ENCODE data around the gene NOS1AP. TPM values are rescaled to one million over a fixed set of nuclear protein-coding genes. Genes with fewer than 3 reads are reported as not detected.

Gene NOS1AP
- polyA plus RNA-seq, 1 experiment, result 0.04 TPM

GRCh38 chr1:162383091-162383490 lies 313.6 kb downstream of the NOS1AP start:
- TF ChIP-seq, protein P1, sequence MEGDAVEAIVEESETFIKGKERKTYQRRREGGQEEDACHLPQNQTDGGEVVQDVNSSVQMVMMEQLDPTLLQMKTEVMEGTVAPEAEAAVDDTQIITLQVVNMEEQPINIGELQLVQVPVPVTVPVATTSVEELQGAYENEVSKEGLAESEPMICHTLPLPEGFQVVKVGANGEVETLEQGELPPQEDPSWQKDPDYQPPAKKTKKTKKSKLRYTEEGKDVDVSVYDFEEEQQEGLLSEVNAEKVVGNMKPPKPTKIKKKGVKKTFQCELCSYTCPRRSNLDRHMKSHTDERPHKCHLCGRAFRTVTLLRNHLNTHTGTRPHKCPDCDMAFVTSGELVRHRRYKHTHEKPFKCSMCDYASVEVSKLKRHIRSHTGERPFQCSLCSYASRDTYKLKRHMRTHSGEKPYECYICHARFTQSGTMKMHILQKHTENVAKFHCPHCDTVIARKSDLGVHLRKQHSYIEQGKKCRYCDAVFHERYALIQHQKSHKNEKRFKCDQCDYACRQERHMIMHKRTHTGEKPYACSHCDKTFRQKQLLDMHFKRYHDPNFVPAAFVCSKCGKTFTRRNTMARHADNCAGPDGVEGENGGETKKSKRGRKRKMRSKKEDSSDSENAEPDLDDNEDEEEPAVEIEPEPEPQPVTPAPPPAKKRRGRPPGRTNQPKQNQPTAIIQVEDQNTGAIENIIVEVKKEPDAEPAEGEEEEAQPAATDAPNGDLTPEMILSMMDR (IDR thresholded peaks at IDR 0.05; ENCODE audit: low read depth, low read length), result no peak
- no peak for DNase-seq (ENCODE audit: low read depth, low spot score)
- Histone ChIP-seq H3K4me3 (ENCODE audit: low read depth, low read length) (no peak overlapping the region), H3K27me3 (ENCODE audit: control insufficient read depth, insufficient read depth, low read length) (peaks cover 15% of the 10 kb centered on the region), H3K27ac (ENCODE audit: low read depth, low read length) (no peak overlapping the region), H3K9me3 (ENCODE audit: control insufficient read depth, insufficient read depth, low read length) (no peaks in the 10 kb centered on the region)
- ChIA-PET CTCF (interaction anchor here (2.3 kb wide), 1 partner anchor 9 kb away, joined by 9 read pairs; no protein-coding TSS in a partner anchor), POLR2A (no interaction called here)

GRCh38 chr1:162383516-162383915 lies 314.0 kb downstream of the NOS1AP start:
- Histone ChIP-seq H3K27ac (ENCODE audit: low read depth, low read length) (no peak overlapping the region), H3K27me3 (ENCODE audit: control insufficient read depth, insufficient read depth, low read length) (peaks cover 18% of the 10 kb centered on the region), H3K9me3 (ENCODE audit: control insufficient read depth, insufficient read depth, low read length) (no peaks in the 10 kb centered on the region), H3K4me3 (ENCODE audit: low read depth, low read length) (no peak overlapping the region)
- TF ChIP-seq, protein P1 (IDR thresholded peaks at IDR 0.05; ENCODE audit: low read depth, low read length), result no peak
- CTCF ChIA-PET, result interaction anchor here (2.3 kb wide), 1 partner anchor 8 kb away, joined by 9 read pairs; no protein-coding TSS in a partner anchor
- no peak for DNase-seq (ENCODE audit: low read depth, low spot score)
- POLR2A ChIA-PET, result no interaction called here

DNA sequence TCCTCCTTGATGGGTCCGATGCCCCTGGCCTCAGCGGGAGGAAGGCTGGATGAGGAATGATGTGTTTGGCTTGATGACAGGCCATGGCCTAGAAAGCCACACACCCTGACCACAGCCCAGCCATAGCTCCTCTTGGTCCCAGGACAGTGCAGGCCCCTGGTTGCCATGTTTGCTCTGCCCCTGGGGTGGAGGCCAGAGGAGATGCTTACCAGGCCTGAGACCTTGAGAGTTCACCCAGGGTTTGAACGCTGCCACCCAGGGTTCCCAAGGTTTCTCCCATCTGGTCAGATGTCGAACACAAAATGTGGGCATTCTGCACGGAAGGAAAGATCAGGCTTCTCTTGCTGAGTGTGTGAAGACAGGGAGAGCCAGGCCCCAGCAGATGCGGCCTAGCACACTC lies 314.6 kb downstream of the NOS1AP start:
- DNase-seq (ENCODE audit: low read depth, low spot score), result no peak
- ChIA-PET POLR2A (no interaction called here), CTCF (interaction anchor here (2.3 kb wide), 1 partner anchor 8 kb away, joined by 9 read pairs; no protein-coding TSS in a partner anchor)
- TF ChIP-seq, protein P1 (IDR thresholded peaks at IDR 0.05; ENCODE audit: low read depth, low read length), result no peak
- no peak overlapping the region for H3K4me3 ChIP-seq (ENCODE audit: low read depth, low read length)
- H3K9me3 ChIP-seq (ENCODE audit: control insufficient read depth, insufficient read depth, low read length), result no peaks in the 10 kb centered on the region
- no peak overlapping the region for H3K27ac ChIP-seq (ENCODE audit: low read depth, low read length)
- H3K27me3 ChIP-seq (ENCODE audit: control insufficient read depth, insufficient read depth, low read length), result peaks cover 19% of the 10 kb centered on the region

GRCh38 chr1:162384601-162385279 lies 315.2 kb downstream of the NOS1AP start:
- DNase-seq (ENCODE audit: low read depth, low spot score), result no peak
- CTCF ChIA-PET, result no interaction called here
- POLR2A ChIA-PET, result no interaction called here
- Histone ChIP-seq H3K4me3 (ENCODE audit: low read depth, low read length) (no peak overlapping the region), H3K27ac (ENCODE audit: low read depth, low read length) (no peak overlapping the region), H3K27me3 (ENCODE audit: control insufficient read depth, insufficient read depth, low read length) (peaks cover 21% of the 10 kb centered on the region), H3K9me3 (ENCODE audit: control insufficient read depth, insufficient read depth, low read length) (no peaks in the 10 kb centered on the region)
- TF ChIP-seq, protein P1 (IDR thresholded peaks at IDR 0.05; ENCODE audit: low read depth, low read length), result no peak

DNA sequence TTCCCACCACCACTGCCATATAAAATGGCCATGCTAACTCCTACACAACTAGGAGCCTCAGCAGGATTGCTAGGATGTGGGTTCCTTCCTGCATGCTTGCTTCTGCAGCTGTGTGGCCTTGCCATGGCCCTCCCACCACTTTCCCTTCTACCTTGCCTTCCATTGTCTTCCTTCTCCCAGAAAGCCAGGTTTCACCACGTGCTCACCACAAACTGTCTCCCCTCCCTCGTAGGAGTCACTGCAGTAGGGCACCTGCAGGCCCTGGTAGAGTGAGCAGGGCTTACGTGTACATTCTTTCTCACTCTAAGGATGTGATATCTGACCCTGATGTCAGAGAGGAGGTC lies 315.8 kb downstream of the NOS1AP start:
- Histone ChIP-seq H3K27me3 (ENCODE audit: control insufficient read depth, insufficient read depth, low read length) (peaks cover 23% of the 10 kb centered on the region), H3K27ac (ENCODE audit: low read depth, low read length) (no peak overlapping the region), H3K4me3 (ENCODE audit: low read depth, low read length) (no peak overlapping the region), H3K9me3 (ENCODE audit: control insufficient read depth, insufficient read depth, low read length) (no peaks in the 10 kb centered on the region)
- ChIA-PET POLR2A (no interaction called here), CTCF (no interaction called here)
- TF ChIP-seq, protein P1 (IDR thresholded peaks at IDR 0.05; ENCODE audit: low read depth, low read length), result no peak
- no peak for DNase-seq (ENCODE audit: low read depth, low spot score)
